ENCODE measurements around the gene DPEP1.
"Not testable (repeated sequence)": the region's sequence is repeated elsewhere in the genome, so short reads cannot be mapped to it uniquely, and the experiment has no call there.

The DPEP1 gene

DNA sequence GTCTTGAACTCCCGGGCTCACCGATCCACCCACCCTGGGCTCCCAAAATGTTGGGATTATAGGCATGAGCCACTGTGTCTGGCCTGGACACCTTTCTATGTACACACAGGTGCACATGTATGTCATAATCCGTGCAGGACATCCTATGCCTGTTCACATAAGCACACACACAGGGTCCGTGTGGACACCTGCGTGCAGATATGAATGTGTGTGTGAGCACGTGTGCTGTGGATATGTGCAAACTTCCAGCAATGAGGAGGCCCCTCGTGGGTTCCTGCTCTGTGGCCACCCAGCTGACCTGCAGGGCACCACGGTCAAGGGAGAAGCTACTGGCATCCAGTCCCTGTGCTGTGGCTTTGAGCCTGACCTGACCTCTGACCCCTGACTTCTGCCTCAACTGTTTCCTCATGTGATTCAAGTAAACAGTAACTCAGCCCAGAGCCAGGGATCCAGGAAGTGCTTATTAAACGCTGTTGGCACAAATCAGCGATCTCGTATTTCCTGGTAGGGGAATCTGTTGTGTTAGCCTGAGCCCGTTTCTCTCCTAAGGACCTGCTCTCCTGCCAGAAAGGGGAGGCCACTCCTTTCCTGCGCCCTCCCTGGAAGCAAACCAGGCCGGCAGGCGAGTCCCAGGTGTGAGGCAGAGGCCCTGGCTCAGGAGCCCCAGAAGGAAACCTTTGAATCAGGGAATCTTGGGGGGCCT, 31.4 kb upstream of the DPEP1 start:
- Histone ChIP-seq H3K4me1 (ENCODE audit: control insufficient read depth, insufficient read depth, low read length) (peaks cover 50% of the 10 kb centered on the region), H3K9me3 (replicated peaks; ENCODE audit: low read length) (no peaks in the 10 kb centered on the region), H3K4me3 (ENCODE audit: low read length) (peak overlapping the region; percentile 27), H3K27me3 (ENCODE audit: control insufficient read depth, insufficient read depth, low read length) (no peaks in the 10 kb centered on the region), H3K36me3 (ENCODE audit: insufficient read depth, low read length) (peaks cover 83% of the 10 kb centered on the region), H3K4me2 (ENCODE audit: low read length) (peak overlapping the region; percentile 37), H3K9ac (ENCODE audit: low read depth, low read length) (peak overlapping the region; percentile 77)

DNA sequence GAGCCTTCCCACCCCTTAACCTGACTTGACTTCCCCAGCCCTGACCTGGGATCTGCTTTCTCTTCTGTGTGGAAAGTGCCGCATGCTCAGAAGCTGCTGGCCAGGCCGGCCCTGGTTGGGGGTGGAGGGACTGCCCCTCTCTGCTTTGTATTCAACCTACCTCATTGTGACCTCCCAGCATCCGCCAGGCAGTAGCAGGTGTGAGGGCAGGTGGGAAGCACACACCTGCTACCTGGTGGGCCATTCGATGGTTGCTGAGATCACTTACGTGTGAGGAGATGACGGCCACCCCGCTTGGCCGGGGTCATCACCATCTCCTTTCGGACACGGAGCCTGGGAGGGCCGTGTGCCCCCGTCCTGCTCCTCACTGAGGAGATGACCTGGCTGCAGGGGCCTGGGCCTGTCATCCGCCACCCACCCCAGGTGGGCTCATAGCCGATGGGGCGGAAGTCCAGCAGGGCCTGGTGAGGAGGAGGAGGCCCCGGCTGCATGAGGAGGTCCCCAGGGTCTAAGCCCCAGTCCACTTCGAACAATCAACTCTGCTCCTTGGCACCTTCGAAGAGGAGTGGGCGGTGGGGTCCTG, 30.7 kb upstream of the DPEP1 start:
- Histone ChIP-seq H3K4me1 (ENCODE audit: control insufficient read depth, insufficient read depth, low read length) (peaks cover 43% of the 10 kb centered on the region), H3K9me3 (replicated peaks; ENCODE audit: low read length) (no peaks in the 10 kb centered on the region), H3K4me3 (ENCODE audit: low read length) (no peak overlapping the region), H3K27me3 (ENCODE audit: control insufficient read depth, insufficient read depth, low read length) (no peaks in the 10 kb centered on the region), H3K36me3 (ENCODE audit: insufficient read depth, low read length) (peaks cover 80% of the 10 kb centered on the region), H3K9ac (ENCODE audit: low read depth, low read length) (peak overlapping the region; percentile 77), H3K4me2 (ENCODE audit: low read length) (peak overlapping the region; percentile 14)

DNA sequence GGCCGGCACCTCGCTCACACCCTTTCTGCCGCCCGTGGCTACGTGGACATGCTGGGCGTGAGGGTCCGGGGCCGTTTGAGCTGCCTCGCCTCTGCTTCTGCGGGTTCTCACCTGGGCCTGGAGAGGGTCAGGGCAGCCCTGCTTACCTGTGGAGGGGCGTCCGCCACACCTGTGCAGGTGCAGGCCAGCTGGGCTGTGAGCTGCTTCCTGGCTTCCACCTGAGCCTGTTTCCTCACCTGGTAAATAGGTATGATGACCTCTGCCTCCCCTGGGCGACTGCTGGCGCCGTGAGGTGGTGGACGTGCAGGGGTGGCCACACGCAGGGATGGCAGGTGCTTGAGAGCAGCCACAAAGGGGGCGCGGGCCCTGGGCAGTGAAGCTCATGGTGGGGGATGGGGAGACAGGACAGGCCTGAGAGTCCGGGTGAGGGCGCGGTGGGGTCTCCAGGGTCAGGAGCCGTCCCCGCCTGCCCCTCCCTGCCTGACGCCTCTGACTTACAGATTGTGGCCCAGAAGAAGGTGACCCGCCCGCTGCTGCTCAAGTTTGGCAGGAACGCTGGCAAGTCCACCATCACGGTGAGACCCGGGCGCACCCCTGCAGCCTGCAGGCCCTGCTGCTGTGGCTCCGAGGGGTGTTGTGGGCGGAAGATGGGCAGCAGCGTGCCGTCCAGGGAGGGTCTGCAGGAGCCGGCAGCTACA, 30.1 kb upstream of the DPEP1 start:
- Histone ChIP-seq H3K4me3 (ENCODE audit: low read length) (no peak overlapping the region), H3K9ac (ENCODE audit: low read depth, low read length) (peak overlapping the region; percentile 77), H3K36me3 (ENCODE audit: insufficient read depth, low read length) (peaks cover 81% of the 10 kb centered on the region)

DNA sequence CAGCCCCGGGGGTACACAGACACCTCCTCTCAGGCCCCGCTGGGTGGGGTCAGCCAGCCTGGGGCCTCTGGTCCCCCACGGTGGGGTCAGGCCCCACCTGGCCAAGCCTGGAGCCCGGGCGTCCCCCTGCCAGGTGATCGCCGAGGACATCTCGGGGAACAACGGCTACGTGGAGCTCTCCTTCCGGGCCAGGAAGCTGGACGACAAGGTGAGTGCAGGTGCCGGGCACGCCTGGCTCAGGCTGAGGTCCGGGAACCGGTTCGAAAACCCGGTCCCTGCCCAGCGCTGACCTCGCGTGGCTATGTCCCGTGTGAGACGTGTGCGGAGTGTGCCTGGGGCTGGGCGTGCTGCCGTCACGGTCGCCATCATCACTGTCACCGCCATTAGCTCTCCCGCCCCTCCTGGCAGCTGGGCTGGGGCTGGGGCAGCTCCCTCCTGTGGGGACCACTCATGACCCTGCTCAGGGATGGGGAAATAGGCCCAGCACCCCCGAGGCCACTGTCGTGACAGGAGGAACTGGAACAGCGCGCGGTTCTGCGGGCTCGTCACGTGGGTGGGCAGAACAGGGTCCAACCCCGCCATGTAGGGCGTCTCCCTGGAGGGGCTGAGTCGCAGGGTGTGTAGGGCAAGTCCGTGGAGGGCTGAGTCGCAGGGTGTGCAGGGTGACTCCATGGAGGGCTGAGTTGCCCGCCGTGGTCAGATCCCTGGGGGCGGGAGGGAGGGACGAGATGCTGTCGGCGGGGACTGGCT, 29.4 kb upstream of the DPEP1 start:
- H3K4me3 ChIP-seq (ENCODE audit: low read length): no peak overlapping the region
- peaks cover 80% of the 10 kb centered on the region for H3K36me3 ChIP-seq (ENCODE audit: insufficient read depth, low read length)
- H3K4me2 ChIP-seq (ENCODE audit: low read length): no peak overlapping the region

More for the DNA sequence above, 30.1 kb upstream of the DPEP1 start:
- no peaks in the 10 kb centered on the region for H3K9me3 ChIP-seq (replicated peaks; ENCODE audit: low read length)
- H3K4me1 ChIP-seq (ENCODE audit: control insufficient read depth, insufficient read depth, low read length): peaks cover 43% of the 10 kb centered on the region
- no peaks in the 10 kb centered on the region for H3K27me3 ChIP-seq (ENCODE audit: control insufficient read depth, insufficient read depth, low read length)
- H3K4me2 ChIP-seq (ENCODE audit: low read length): no peak overlapping the region

DNA sequence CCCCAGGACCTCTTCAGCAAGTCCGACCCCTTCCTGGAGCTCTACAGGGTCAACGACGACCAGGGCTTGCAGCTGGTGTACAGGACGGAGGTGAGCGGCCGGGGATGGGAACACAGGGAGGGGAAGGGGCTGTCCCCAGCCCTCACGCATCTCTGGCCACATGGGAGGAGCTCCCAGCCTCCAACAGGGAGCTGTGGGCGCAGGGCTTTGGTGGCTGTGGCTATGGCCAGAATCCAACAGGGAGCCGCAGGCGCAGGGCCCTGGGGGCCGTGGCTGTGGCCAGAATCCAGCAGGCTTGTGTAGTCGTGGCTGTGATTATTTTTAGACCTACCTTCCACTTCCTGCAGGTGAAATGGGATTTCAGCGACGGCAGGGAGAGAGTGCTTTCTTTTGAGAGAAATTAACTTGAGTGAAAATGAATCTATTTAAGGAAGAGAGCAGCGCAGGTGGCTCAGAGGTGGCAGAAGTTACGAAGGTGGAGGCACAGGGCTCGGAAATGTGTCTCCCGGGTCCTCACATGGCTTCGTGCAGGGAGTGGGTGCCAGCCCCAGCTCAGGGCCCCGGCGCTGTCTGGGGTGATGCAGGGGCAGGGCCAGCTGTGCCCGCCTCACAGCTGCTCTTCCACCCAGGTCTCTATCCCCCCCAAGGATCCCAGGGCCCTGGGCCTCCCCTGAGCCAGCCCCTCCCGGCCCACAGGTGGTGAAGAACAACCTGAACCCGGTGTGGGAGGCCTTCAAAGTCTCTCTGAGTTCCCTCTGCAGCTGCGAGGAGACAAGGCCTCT, 28.5 kb upstream of the DPEP1 start:
- no peaks in the 10 kb centered on the region for H3K27me3 ChIP-seq (ENCODE audit: control insufficient read depth, insufficient read depth, low read length)
- peak overlapping the region; percentile 32 for H3K9ac ChIP-seq (ENCODE audit: low read depth, low read length)
- no peak overlapping the region for H3K4me2 ChIP-seq (ENCODE audit: low read length)
- peaks cover 80% of the 10 kb centered on the region for H3K36me3 ChIP-seq (ENCODE audit: insufficient read depth, low read length)
- peaks cover 43% of the 10 kb centered on the region for H3K4me1 ChIP-seq (ENCODE audit: control insufficient read depth, insufficient read depth, low read length)
- no peaks in the 10 kb centered on the region for H3K9me3 ChIP-seq (replicated peaks; ENCODE audit: low read length)
- H3K4me3 ChIP-seq (ENCODE audit: low read length): no peak overlapping the region

More for the DNA sequence above, 29.4 kb upstream of the DPEP1 start:
- H3K4me1 ChIP-seq (ENCODE audit: control insufficient read depth, insufficient read depth, low read length): peaks cover 43% of the 10 kb centered on the region
- no peaks in the 10 kb centered on the region for H3K27me3 ChIP-seq (ENCODE audit: control insufficient read depth, insufficient read depth, low read length)
- H3K9ac ChIP-seq (ENCODE audit: low read depth, low read length): no peak overlapping the region
- no peaks in the 10 kb centered on the region for H3K9me3 ChIP-seq (replicated peaks; ENCODE audit: low read length)

DNA sequence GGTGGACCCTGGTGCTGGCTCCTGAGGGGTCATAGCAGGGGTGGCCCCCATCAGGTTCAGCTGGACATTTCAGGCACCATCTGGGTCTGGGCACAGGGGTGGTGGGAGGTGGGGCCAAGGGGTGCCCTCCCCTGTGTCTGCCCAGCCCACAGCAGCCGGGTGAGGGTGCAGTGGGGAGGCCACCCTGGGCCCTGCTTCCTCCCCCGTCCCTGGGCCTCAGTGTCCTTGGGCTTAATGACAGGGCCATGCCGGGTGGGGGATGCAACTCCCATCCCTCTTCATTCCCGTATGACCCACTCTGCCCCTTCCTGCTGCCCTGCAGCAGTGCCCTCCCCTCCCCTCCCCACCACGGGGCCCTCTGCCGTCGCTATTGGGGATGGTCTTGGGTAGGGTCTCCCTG, 27.2 kb upstream of the DPEP1 start:
- peaks cover 74% of the 10 kb centered on the region for H3K36me3 ChIP-seq (ENCODE audit: insufficient read depth, low read length)
- H3K4me2 ChIP-seq (ENCODE audit: low read length): no peak overlapping the region
- H3K27me3 ChIP-seq (ENCODE audit: control insufficient read depth, insufficient read depth, low read length): no peaks in the 10 kb centered on the region
- H3K9me3 ChIP-seq (replicated peaks; ENCODE audit: low read length): no peaks in the 10 kb centered on the region
- no peak overlapping the region for H3K4me3 ChIP-seq (ENCODE audit: low read length)
- H3K4me1 ChIP-seq (ENCODE audit: control insufficient read depth, insufficient read depth, low read length): peaks cover 37% of the 10 kb centered on the region
- H3K9ac ChIP-seq (ENCODE audit: low read depth, low read length): no peak overlapping the region

DNA sequence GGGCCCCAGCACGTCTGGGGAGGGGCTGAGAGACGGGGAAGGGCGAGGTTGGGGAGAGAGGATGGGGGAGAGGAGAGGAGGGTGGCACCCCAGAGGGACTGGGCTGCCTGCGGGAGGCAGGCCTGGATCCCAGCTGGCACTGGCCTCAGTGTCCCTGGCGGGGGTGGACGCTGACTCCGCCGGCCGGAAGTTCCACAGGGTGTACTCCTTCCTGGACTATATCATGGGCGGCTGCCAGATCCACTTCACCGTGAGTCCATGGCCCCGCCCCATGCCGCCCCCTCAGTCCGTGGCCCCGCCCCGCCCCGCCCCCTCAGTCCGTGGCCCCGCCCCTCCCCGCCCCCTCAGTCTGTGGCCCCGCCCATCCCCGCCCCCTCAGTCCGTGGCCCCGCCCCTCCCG, 26.6 kb upstream of the DPEP1 start:
- peaks cover 32% of the 10 kb centered on the region for H3K4me1 ChIP-seq (ENCODE audit: control insufficient read depth, insufficient read depth, low read length)
- H3K9ac ChIP-seq (ENCODE audit: low read depth, low read length): peak overlapping the region; percentile 17
- H3K9me3 ChIP-seq (replicated peaks; ENCODE audit: low read length): no peaks in the 10 kb centered on the region
- H3K4me3 ChIP-seq (ENCODE audit: low read length): no peak overlapping the region
- H3K4me2 ChIP-seq (ENCODE audit: low read length): no peak overlapping the region
- no peaks in the 10 kb centered on the region for H3K27me3 ChIP-seq (ENCODE audit: control insufficient read depth, insufficient read depth, low read length)
- H3K36me3 ChIP-seq (ENCODE audit: insufficient read depth, low read length): peaks cover 76% of the 10 kb centered on the region

DNA sequence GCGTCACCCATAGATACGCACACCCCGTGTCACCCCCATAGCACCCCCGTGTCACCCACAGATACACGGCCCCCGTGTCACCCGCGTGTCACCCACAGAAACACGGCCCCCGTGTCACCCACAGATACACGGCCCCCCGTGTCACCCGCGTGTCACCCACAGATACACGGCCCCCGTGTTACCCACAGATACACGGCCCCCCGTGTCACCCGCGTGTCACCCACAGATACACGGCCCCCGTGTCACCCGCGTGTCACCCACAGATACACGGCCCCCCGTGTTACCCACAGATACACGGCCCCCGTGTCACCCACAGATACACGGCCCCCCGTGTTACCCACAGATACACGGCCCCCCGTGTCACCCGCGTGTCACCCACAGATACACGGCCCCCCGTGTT, 25.8 kb upstream of the DPEP1 start:
- H3K4me2 ChIP-seq (ENCODE audit: low read length); H3K4me3 ChIP-seq (ENCODE audit: low read length); H3K9me3 ChIP-seq (replicated peaks; ENCODE audit: low read length); H3K9ac ChIP-seq (ENCODE audit: low read depth, low read length); H3K27me3 ChIP-seq (ENCODE audit: control insufficient read depth, insufficient read depth, low read length): not testable (repeated sequence)
- H3K4me1 ChIP-seq (ENCODE audit: control insufficient read depth, insufficient read depth, low read length): peaks cover 23% of the 10 kb centered on the region
- H3K36me3 ChIP-seq (ENCODE audit: insufficient read depth, low read length): peaks cover 69% of the 10 kb centered on the region

DNA sequence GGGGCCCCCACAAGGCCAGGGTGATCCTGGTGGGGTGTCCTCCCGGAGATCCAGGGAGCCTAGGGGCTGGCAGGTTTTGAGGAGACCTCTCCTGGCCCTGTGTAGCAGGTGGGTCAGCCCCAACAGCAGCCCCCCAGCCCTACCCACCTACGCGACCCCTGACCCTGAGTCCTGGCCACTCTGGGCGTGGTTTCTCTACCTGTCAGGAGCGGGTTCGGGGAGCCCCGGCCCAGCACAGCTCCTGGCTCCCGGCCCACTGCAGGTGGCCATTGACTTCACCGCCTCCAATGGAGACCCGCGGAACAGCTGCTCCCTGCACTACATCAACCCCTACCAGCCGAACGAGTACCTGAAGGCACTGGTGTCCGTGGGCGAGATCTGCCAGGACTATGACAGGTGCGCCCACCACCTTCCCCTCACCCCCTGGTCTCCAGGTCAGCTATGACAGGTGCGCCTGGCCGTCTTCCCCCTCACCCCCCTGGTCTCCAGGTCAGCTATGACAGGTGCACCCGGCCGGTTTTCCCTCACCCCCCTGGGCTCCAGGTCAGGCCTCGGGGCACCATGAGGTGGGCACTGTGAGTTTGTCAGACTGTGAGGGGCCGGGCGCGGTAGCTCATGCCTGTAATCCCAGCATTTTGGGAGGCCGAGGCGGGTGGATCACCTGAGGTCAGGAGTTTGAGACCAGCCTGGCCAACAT, 24.9 kb upstream of the DPEP1 start:
- Histone ChIP-seq H3K27me3 (ENCODE audit: control insufficient read depth, insufficient read depth, low read length) (no peaks in the 10 kb centered on the region), H3K4me1 (ENCODE audit: control insufficient read depth, insufficient read depth, low read length) (peaks cover 17% of the 10 kb centered on the region), H3K4me2 (ENCODE audit: low read length) (no peak overlapping the region), H3K9ac (ENCODE audit: low read depth, low read length) (no peak overlapping the region), H3K4me3 (ENCODE audit: low read length) (no peak overlapping the region), H3K9me3 (replicated peaks; ENCODE audit: low read length) (no peaks in the 10 kb centered on the region), H3K36me3 (ENCODE audit: insufficient read depth, low read length) (peaks cover 65% of the 10 kb centered on the region)

DNA sequence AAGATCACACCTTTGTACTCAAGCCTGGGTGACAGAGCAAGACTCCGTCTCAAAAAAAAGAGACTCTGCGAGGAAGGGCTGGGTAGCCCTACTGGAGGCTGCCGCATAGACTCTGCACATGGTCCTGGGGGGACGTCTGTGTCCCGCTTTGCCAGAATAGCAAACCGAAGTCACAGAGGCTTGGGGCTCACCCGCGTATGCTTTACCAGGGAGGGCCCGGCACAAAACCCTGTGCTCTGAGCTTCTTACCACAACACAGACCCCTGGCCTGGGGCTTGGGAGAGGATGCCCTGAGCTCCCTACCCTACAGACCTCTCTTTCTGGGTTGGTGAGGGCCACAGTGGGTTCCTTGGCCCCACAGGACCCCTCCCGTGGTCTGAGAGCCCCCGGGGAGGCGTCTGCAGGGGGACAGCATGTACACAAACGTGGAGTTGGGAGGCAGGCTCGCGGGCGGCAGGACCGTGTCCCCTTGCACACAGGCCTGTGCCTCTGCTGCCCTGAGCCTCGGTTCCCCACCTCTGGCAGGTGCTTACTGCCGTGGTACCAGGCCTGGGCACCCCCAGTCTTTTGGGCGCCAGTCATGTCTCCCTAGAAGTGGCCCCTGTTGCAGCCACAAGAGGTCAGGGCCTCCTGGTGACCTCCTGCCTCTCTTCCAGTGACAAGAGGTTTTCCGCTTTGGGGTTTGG, 24.1 kb upstream of the DPEP1 start:
- Histone ChIP-seq H3K4me2 (ENCODE audit: low read length) (no peak overlapping the region), H3K27me3 (ENCODE audit: control insufficient read depth, insufficient read depth, low read length) (no peaks in the 10 kb centered on the region), H3K36me3 (ENCODE audit: insufficient read depth, low read length) (peaks cover 61% of the 10 kb centered on the region), H3K4me3 (ENCODE audit: low read length) (no peak overlapping the region), H3K4me1 (ENCODE audit: control insufficient read depth, insufficient read depth, low read length) (peaks cover 14% of the 10 kb centered on the region), H3K9me3 (replicated peaks; ENCODE audit: low read length) (no peaks in the 10 kb centered on the region), H3K9ac (ENCODE audit: low read depth, low read length) (no peak overlapping the region)
